Keratinocyte (primary cell): ENCODE measurements around the gene CA12. TPM values are rescaled to one million over a fixed set of nuclear protein-coding genes. Genes with fewer than 3 reads are reported as not detected.

ENCODE experiments used
- DNase-seq: peaks from one replicate; pipeline ENCODE4 v3.0.0-alpha.2; 2011; ENCODE audit warnings: low read depth, missing footprints, low spot score
- FAIRE-seq: peaks from 2 replicates; lab custom pipeline; 2011; peaks lifted over from hg19 to GRCh38; lab: Jason Lieb, UNC
- H2AFZ ChIP-seq: 2 replicates; pipeline ENCODE4 v1.6.0; 2012; ENCODE audit warnings: low read length, control low read depth, inconsistent platforms; ENCODE audit not compliant: control insufficient read depth
- H3K27ac ChIP-seq: 2 replicates; pipeline ENCODE4 v1.5.1; 2011; ENCODE audit warnings: low read length; ENCODE audit not compliant: control insufficient read depth, insufficient read depth
- H3K27me3 ChIP-seq: 3 replicates; pipeline ENCODE4 v1.6.0; 2011; ENCODE audit warnings: low read length; ENCODE audit not compliant: control insufficient read depth, insufficient read depth; ENCODE audit errors: extremely low read depth
- H3K36me3 ChIP-seq, 2 experiments: 2 replicates in 1 of 2; 3 replicates in 1 of 2; pipeline ENCODE4 v1.5.1; 2011; ENCODE audit warnings: low read length in 2 of 2, mild to moderate bottlenecking in 1 of 2; ENCODE audit not compliant: control insufficient read depth in 2 of 2, insufficient read depth in 2 of 2; ENCODE audit errors: extremely low read depth in 1 of 2
- H3K4me1 ChIP-seq: 3 replicates; pipeline ENCODE4 v1.5.1; 2011; ENCODE audit warnings: low read length; ENCODE audit not compliant: control insufficient read depth, insufficient read depth; ENCODE audit errors: extremely low read depth
- H3K4me2 ChIP-seq: 3 replicates; pipeline ENCODE4 v1.6.0; 2011; ENCODE audit warnings: low read depth, low read length; ENCODE audit not compliant: control insufficient read depth, insufficient read depth; ENCODE audit errors: extremely low read depth
- H3K4me3 ChIP-seq, 3 experiments: fragments of 200-600 bp in 1 of 3; sonication (generic) in 1 of 3; 2 replicates in 2 of 3; 3 replicates in 1 of 3; pipeline ENCODE4 v1.5.1; 2011 to 2016; ENCODE audit warnings: low read length in 3 of 3, mild to moderate bottlenecking in 3 of 3, control low read depth in 2 of 3, inconsistent platforms in 1 of 3, low read depth in 1 of 3, mixed read lengths in 1 of 3, mixed run types in 1 of 3, moderate library complexity in 1 of 3; ENCODE audit not compliant: control insufficient read depth in 2 of 3, insufficient read depth in 2 of 3; ENCODE audit errors: extremely low read depth in 1 of 3
- H3K79me2 ChIP-seq: 2 replicates; pipeline ENCODE4 v1.6.0; 2012; ENCODE audit warnings: low read length; ENCODE audit not compliant: control insufficient read depth, insufficient read depth
- H3K9ac ChIP-seq: 3 replicates; pipeline ENCODE4 v1.6.0; 2011; ENCODE audit warnings: low read length; ENCODE audit not compliant: control insufficient read depth, insufficient read depth; ENCODE audit errors: extremely low read depth
- H3K9me1 ChIP-seq: 3 replicates; pipeline ENCODE4 v1.6.0; 2011; ENCODE audit warnings: low read length; ENCODE audit not compliant: control insufficient read depth, insufficient read depth; ENCODE audit errors: extremely low read depth
- H3K9me3 ChIP-seq: 2 replicates; pipeline ENCODE4 v1.5.1; 2012; ENCODE audit warnings: low read depth, low read length; ENCODE audit not compliant: control insufficient read depth
- H4K20me1 ChIP-seq: 3 replicates; pipeline ENCODE4 v1.6.0; 2011; ENCODE audit warnings: low read length; ENCODE audit not compliant: control insufficient read depth, insufficient read depth; ENCODE audit errors: extremely low read depth
- EZH2 ChIP-seq: IDR thresholded peaks from one replicate; pipeline ENCODE4 v1.6.1; 2012; ENCODE audit warnings: inconsistent platforms, mild to moderate bottlenecking, low read length, moderate library complexity
- dilution Hi-C: fragments of 300-500 bp; cut with MboI; formaldehyde crosslinking; loops from one replicate; pipeline ENCODE4 v1.7.0; 2020; ENCODE audit warnings: low sequenced_read_pairs; ENCODE audit not compliant: extremely low pct_ligation_motif_present
- polyA plus RNA-seq, 5 experiments: library from polyadenylated mRNA; depleted of rRNA in 3 of 5; stranded (reverse) in 3 of 5; stranded (forward) in 1 of 5; unstranded in 1 of 5; fragments of >200 nt; gene quantifications; 1 replicate in 1 of 5; 2 replicates in 3 of 5; 3 replicates in 1 of 5; pipeline versions ENCODE4 v1.2.1 to v1.2.3, GENCODE V29; 2011 to 2012; ENCODE audit warnings: missing spikeins in 2 of 5, low read depth in 1 of 5, low replicate concordance in 1 of 5
- TF ChIP-seq, protein P1 (sequence below), 3 experiments: IDR thresholded peaks in 1 of 3; conservative IDR thresholded peaks in 1 of 3; optimal IDR thresholded peaks in 1 of 3; 2 replicates in 2 of 3; 3 replicates in 1 of 3; pipeline versions ENCODE3 to v1.5.1; 2011; ENCODE audit warnings: low read length in 3 of 3, mild to moderate bottlenecking in 3 of 3, moderate library complexity in 2 of 3, control low read depth in 1 of 3, inconsistent platforms in 1 of 3; ENCODE audit not compliant: insufficient read depth in 2 of 3; ENCODE audit errors: extremely low read depth in 1 of 3

Gene CA12
- polyA plus RNA-seq, 1 donor (not counting 4 experiments of a cell fraction or from before 2014, with no cell fraction given) = 158 TPM

DNA sequence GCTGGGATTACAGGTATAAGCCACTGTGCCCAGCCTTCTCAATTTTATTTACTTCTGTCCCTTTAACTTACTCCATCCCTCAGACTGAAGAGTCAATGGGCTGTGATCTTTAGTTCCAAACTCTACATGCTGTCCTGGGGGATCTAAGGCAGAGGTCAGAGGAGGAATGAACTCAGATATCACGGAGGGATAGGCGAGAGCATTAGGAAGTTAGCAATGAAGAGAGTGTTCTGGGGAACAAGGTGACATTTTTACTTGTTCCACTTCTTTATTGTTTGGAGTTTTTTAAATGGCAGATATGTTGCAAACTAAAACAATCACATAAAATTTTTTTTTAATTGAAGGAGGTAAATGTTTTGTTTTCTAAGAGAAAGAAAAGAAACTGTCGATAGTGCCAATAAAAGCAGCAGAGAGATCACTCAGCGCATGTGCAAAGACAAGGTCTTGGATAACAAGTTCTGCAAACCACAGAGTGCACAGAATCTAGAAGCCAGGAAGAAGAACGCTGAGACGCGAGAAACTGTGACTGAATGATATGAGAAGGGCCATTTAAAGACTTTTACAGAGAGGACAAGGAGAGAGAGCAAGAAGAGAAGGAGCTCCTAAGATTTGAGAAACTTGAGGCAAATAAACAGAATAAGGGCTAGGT is 10.8 kb upstream of the CA12 start:
- H3K4me1 ChIP-seq = peaks cover 5% of the 10 kb centered on the region
- H3K27me3 ChIP-seq = no peaks in the 10 kb centered on the region
- H3K4me2 ChIP-seq = no peak overlapping the region
- no peak overlapping the region for H3K9ac ChIP-seq
- no peaks in the 10 kb centered on the region for H3K9me3 ChIP-seq
- no peaks in the 10 kb centered on the region for H3K36me3 ChIP-seq
- H3K27ac ChIP-seq = no peak overlapping the region
- dilution Hi-C loops = no loop called here
- DNase-seq (no peak), FAIRE-seq (no peak)
- H3K9me1 ChIP-seq = no peaks in the 10 kb centered on the region
- TF ChIP-seq EZH2 = no peak
- TF ChIP-seq, protein P1, sequence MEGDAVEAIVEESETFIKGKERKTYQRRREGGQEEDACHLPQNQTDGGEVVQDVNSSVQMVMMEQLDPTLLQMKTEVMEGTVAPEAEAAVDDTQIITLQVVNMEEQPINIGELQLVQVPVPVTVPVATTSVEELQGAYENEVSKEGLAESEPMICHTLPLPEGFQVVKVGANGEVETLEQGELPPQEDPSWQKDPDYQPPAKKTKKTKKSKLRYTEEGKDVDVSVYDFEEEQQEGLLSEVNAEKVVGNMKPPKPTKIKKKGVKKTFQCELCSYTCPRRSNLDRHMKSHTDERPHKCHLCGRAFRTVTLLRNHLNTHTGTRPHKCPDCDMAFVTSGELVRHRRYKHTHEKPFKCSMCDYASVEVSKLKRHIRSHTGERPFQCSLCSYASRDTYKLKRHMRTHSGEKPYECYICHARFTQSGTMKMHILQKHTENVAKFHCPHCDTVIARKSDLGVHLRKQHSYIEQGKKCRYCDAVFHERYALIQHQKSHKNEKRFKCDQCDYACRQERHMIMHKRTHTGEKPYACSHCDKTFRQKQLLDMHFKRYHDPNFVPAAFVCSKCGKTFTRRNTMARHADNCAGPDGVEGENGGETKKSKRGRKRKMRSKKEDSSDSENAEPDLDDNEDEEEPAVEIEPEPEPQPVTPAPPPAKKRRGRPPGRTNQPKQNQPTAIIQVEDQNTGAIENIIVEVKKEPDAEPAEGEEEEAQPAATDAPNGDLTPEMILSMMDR (optimal IDR thresholded peaks at IDR 0.05 in 1 of 3, IDR thresholded peaks at IDR 0.05 in 1 of 3, conservative IDR thresholded peaks at IDR 0.05 in 1 of 3; ENCODE audit: extremely low read depth in 1 of 3, insufficient read depth in 2 of 3, low read length in 3 of 3) = no peak
- H3K79me2 ChIP-seq = no peaks in the 10 kb centered on the region
- H2AFZ ChIP-seq = no peak overlapping the region
- no peak overlapping the region for H3K4me3 ChIP-seq
- H4K20me1 ChIP-seq = no peaks in the 10 kb centered on the region

DNA sequence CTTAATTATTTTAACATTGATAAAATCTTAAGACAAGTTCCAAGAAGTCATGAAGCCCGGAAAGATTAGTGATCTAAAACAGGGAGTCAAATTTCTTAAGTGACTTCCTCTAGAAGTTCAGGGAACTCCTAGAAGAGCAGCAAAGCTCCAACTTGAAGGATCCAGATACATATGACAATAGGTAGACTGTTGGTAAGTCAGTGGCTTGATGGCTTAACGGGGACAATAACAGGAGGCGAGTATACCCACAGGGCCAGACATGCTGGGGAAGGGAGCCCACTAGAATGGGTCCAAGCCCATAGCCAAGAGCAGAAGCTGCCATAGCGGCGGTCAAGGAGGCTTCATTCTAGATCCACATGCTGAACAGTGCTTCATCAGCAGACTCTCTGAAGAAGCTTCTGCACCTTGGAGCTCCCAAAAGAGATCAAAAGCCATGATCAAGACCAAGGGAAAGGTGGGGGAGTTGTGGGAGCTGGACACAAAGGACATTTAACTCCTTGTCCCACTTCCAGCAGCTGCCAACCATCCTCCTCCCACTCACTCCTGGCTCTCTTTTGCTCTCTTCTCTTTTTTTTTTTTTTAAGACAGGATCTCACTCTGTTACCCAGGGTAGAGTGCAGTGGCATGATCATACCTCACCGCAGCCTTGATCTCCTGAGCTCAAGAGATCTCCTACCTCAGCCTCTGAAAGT is 10.2 kb upstream of the CA12 start:
- Histone ChIP-seq H3K9ac (no peak overlapping the region), H2AFZ (no peak overlapping the region), H3K9me1 (no peaks in the 10 kb centered on the region), H3K4me1 (peaks cover 5% of the 10 kb centered on the region), H3K4me2 (no peak overlapping the region), H3K27ac (no peak overlapping the region), H4K20me1 (no peaks in the 10 kb centered on the region), H3K36me3 (no peaks in the 10 kb centered on the region), H3K4me3 (no peak overlapping the region), H3K79me2 (no peaks in the 10 kb centered on the region), H3K27me3 (no peaks in the 10 kb centered on the region), H3K9me3 (no peaks in the 10 kb centered on the region)
- DNase-seq = no peak
- dilution Hi-C loops = no loop called here
- FAIRE-seq = no peak
- TF ChIP-seq, protein P1 (optimal IDR thresholded peaks at IDR 0.05 in 1 of 3, IDR thresholded peaks at IDR 0.05 in 1 of 3, conservative IDR thresholded peaks at IDR 0.05 in 1 of 3; ENCODE audit: extremely low read depth in 1 of 3, insufficient read depth in 2 of 3, low read length in 3 of 3) = no peak
- no peak for TF ChIP-seq EZH2
